H9 (cell line): ENCODE data around the gene CRYBA2. TPM values are rescaled to one million over a fixed set of nuclear protein-coding genes. Genes with fewer than 3 reads are reported as not detected.

Experiments
- DNase-seq: peaks from one replicate; pipeline ENCODE4 v3.0.0-alpha.2; 2017
- H2AFZ ChIP-seq: one replicate; pipeline ENCODE4 v1.6.1; 2013; ENCODE audit warnings: mild to moderate bottlenecking, low read length, control low read depth, moderate library complexity
- H2AK5ac ChIP-seq: 2 replicates; pipeline ENCODE4 v1.6.1; 2013; ENCODE audit warnings: low read length, control low read depth, mixed read lengths; ENCODE audit not compliant: insufficient read length
- H2BK120ac ChIP-seq: one replicate; pipeline ENCODE4 v1.6.1; 2013; ENCODE audit warnings: low read depth, mild to moderate bottlenecking, low read length, control low read depth, inconsistent platforms; ENCODE audit not compliant: poor library complexity, severe bottlenecking
- H2BK12ac ChIP-seq: 2 replicates; pipeline ENCODE4 v1.6.1; 2013; ENCODE audit warnings: low read length, control low read depth, mixed read lengths, low read depth; ENCODE audit not compliant: insufficient read length
- H2BK15ac ChIP-seq: 2 replicates; pipeline ENCODE4 v1.6.1; 2013; ENCODE audit warnings: low read depth, low read length, control low read depth
- H2BK20ac ChIP-seq: one replicate; pipeline ENCODE4 v1.6.1; 2013; ENCODE audit warnings: low read depth, mild to moderate bottlenecking, low read length, control low read depth, inconsistent platforms; ENCODE audit not compliant: poor library complexity, severe bottlenecking
- H2BK5ac ChIP-seq: 2 replicates; pipeline ENCODE4 v1.6.1; 2013; ENCODE audit warnings: low read length, control low read depth, mixed read lengths; ENCODE audit not compliant: insufficient read length
- H3K14ac ChIP-seq: 2 replicates; pipeline ENCODE4 v1.6.1; 2013; ENCODE audit warnings: low read length, control low read depth; ENCODE audit not compliant: insufficient read depth
- H3K18ac ChIP-seq: 2 replicates; pipeline ENCODE4 v1.6.1; 2013; ENCODE audit warnings: low read depth, mild to moderate bottlenecking, mixed read lengths, low read length, control low read depth; ENCODE audit not compliant: insufficient read length
- H3K23ac ChIP-seq: 2 replicates; pipeline ENCODE4 v1.6.1; 2013; ENCODE audit warnings: low read length, control low read depth, mixed read lengths, low read depth; ENCODE audit not compliant: insufficient read length
- H3K23me2 ChIP-seq: 2 replicates; pipeline ENCODE4 v1.6.1; 2013; ENCODE audit warnings: low read depth, mild to moderate bottlenecking, mixed read lengths, low read length, control low read depth; ENCODE audit not compliant: insufficient read length, poor library complexity, severe bottlenecking
- H3K27ac ChIP-seq: 2 replicates; pipeline ENCODE4 v1.5.1; 2013; ENCODE audit warnings: low read length, control low read depth, mixed read lengths, low read depth; ENCODE audit not compliant: insufficient read length
- H3K27me3 ChIP-seq: 2 replicates; pipeline ENCODE4 v1.6.1; 2013; ENCODE audit warnings: low read length, control low read depth, inconsistent platforms; ENCODE audit not compliant: insufficient read depth
- H3K4ac ChIP-seq: 2 replicates; pipeline ENCODE4 v1.6.1; 2013; ENCODE audit warnings: low read depth, mild to moderate bottlenecking, control low read depth, inconsistent platforms, low read length, moderate library complexity
- H3K4me1 ChIP-seq: 2 replicates; pipeline ENCODE4 v1.6.1; 2013; ENCODE audit warnings: low read length, control low read depth, inconsistent platforms; ENCODE audit not compliant: insufficient read depth
- H3K4me2 ChIP-seq: 2 replicates; pipeline ENCODE4 v1.6.1; 2013; ENCODE audit warnings: low read length, control low read depth, mixed read lengths; ENCODE audit not compliant: insufficient read length, insufficient read depth
- H3K56ac ChIP-seq: 2 replicates; pipeline ENCODE4 v1.6.1; 2013; ENCODE audit warnings: low read depth, mild to moderate bottlenecking, mixed read lengths, low read length, control low read depth; ENCODE audit not compliant: insufficient read length
- H3K79me1 ChIP-seq: 2 replicates; pipeline ENCODE4 v1.6.1; 2013; ENCODE audit warnings: low read depth, mild to moderate bottlenecking, moderate library complexity, low read length, control low read depth, inconsistent platforms; ENCODE audit not compliant: insufficient read depth, poor library complexity, severe bottlenecking
- H3K79me2 ChIP-seq: 2 replicates; pipeline ENCODE4 v1.6.1; 2013; ENCODE audit warnings: low read length, control low read depth, inconsistent platforms; ENCODE audit not compliant: insufficient read depth
- H3K9ac ChIP-seq: 2 replicates; pipeline ENCODE4 v1.6.1; 2013; ENCODE audit warnings: low read length, control low read depth, mixed read lengths; ENCODE audit not compliant: insufficient read length; ENCODE audit errors: extremely low read depth
- H3K9me3 ChIP-seq: one replicate; pipeline ENCODE4 v1.6.1; 2013; ENCODE audit warnings: low read depth, low read length, inconsistent platforms; ENCODE audit not compliant: control insufficient read depth
- H3T11ph ChIP-seq: one replicate; pipeline ENCODE4 v1.6.1; 2013; ENCODE audit warnings: mild to moderate bottlenecking, low read length, control low read depth, inconsistent platforms
- H4K20me1 ChIP-seq: one replicate; pipeline ENCODE4 v1.6.1; 2013; ENCODE audit not compliant: control insufficient read depth, insufficient read length, insufficient read depth
- H4K5ac ChIP-seq: 2 replicates; pipeline ENCODE4 v1.6.1; 2013; ENCODE audit warnings: low read depth, mild to moderate bottlenecking, mixed read lengths, low read length, control low read depth; ENCODE audit not compliant: insufficient read length
- H4K8ac ChIP-seq: replicated peaks from 2 replicates; pipeline ENCODE4 v1.6.1; 2013; ENCODE audit warnings: low read length, control low read depth, mixed read lengths, low read depth; ENCODE audit not compliant: insufficient read length
- H4K91ac ChIP-seq: 2 replicates; pipeline ENCODE4 v1.6.1; 2013; ENCODE audit warnings: low read depth, mild to moderate bottlenecking, moderate library complexity, mixed read lengths, low read length, control low read depth; ENCODE audit not compliant: insufficient read length
- H3K27ac Mint-ChIP-seq, 3 experiments: 2 replicates in 2 of 3; 3 replicates in 1 of 3; pipeline ENCODE4 v1.8.0; 2020 to 2021; ENCODE audit warnings: mixed read lengths in 3 of 3, mild to moderate bottlenecking in 1 of 3, moderate library complexity in 1 of 3
- H3K27me3 Mint-ChIP-seq: 2 replicates; pipeline ENCODE4 v1.8.0; 2021; ENCODE audit warnings: low read depth, mild to moderate bottlenecking, moderate library complexity, mixed read lengths
- H3K36me3 Mint-ChIP-seq, 3 experiments: 2 replicates in 2 of 3; 3 replicates in 1 of 3; pipeline ENCODE4 v1.8.0; 2020 to 2021; ENCODE audit warnings: low read depth in 3 of 3, mixed read lengths in 3 of 3; ENCODE audit not compliant: insufficient read depth in 1 of 3
- H3K4me1 Mint-ChIP-seq, 2 experiments: 2 replicates each; pipeline ENCODE4 v1.8.0; 2020; ENCODE audit warnings: mixed read lengths in 2 of 2
- H3K4me3 Mint-ChIP-seq, 2 experiments: 2 replicates in 1 of 2; 3 replicates in 1 of 2; pipeline ENCODE4 v1.8.0; 2020 to 2021; ENCODE audit warnings: mild to moderate bottlenecking in 2 of 2, mixed read lengths in 2 of 2, moderate library complexity in 1 of 2
- H3K9me3 Mint-ChIP-seq, 2 experiments: 2 replicates in 1 of 2; 3 replicates in 1 of 2; pipeline ENCODE4 v1.8.0; 2020; ENCODE audit warnings: mild to moderate bottlenecking in 2 of 2, mixed read lengths in 2 of 2, moderate library complexity in 1 of 2
- CTCF ChIP-seq: fragments of 200-600 bp; sonication (generic); conservative IDR thresholded peaks from 3 replicates; pipeline ENCODE4 v1.8.0; 2021; ENCODE audit warnings: antibody characterized with exemption, mild to moderate bottlenecking
- WGBS: extraction: QIAGEN DNeasy Blood & Tissue Kit; methylation state at CpG from one replicate; pipeline ENCODE4 v1.1.7; 2013; ENCODE audit warnings: missing lambda C conversion rate, low lambda C conversion rate, mixed read lengths; ENCODE audit not compliant: insufficient read length; ENCODE audit errors: extremely low coverage; 5-methylcytosine and 5-hydroxymethylcytosine counted together
- total RNA-seq: library from RNA; stranded (reverse); gene quantifications from 2 replicates; pipeline ENCODE4 v1.2.1, GENCODE V29; 2021

Gene CRYBA2
- total RNA-seq, 1 experiment from 2014 or later, result not detected

- Histone ChIP-seq H3K27me3 (no peaks in the 10 kb centered on the region; the same call in 1 of the 2 replicates), H2BK5ac (no peak overlapping the region), H3K9ac (no peak overlapping the region), H3K4ac (no peak overlapping the region), H4K8ac (no peak overlapping the region), H4K20me1 (no peaks in the 10 kb centered on the region), H2BK20ac (no peak overlapping the region), H4K5ac (no peak overlapping the region), H3K9me3 (no peaks in the 10 kb centered on the region), H3K4me1 (peaks cover 3% of the 10 kb centered on the region; the same call in 1 of the 2 replicates), H2AFZ (no peak overlapping the region), H3K27ac (no peak overlapping the region), H2BK12ac (no peak overlapping the region), H3K79me2 (no peaks in the 10 kb centered on the region), H3K23ac (no peak overlapping the region), H3K4me2 (no peak overlapping the region), H3K56ac (no peak overlapping the region), H4K91ac (no peak overlapping the region), H3K79me1 (no peaks in the 10 kb centered on the region), H3K23me2 (peaks cover 6% of the 10 kb centered on the region), H3K18ac (no peak overlapping the region), H3K14ac (no peak overlapping the region), H2BK15ac (no peak overlapping the region), H2AK5ac (no peak overlapping the region), H3T11ph (no peak overlapping the region), H2BK120ac (no peak overlapping the region)
- peaks cover 67% of the 10 kb centered on the region for H3K27me3 Mint-ChIP-seq
- no peaks in the 10 kb centered on the region for H3K36me3 Mint-ChIP-seq
- H3K9me3 Mint-ChIP-seq, result no peaks in the 10 kb centered on the region
- peaks cover 8 to 13% of the 10 kb centered on the region in 2 experiments for H3K4me1 Mint-ChIP-seq
- no peak for TF ChIP-seq CTCF
- DNase-seq, result no peak
- no peak overlapping the region for H3K27ac Mint-ChIP-seq
- no peak overlapping the region for H3K4me3 Mint-ChIP-seq
- no CpG with 5 or more reads among the region's 2 CpGs for WGBS
Observed at GRCh38 chr2:219042750-219043149, 49.5 kb upstream of the CRYBA2 start.
